Endothelial cell of umbilical vein (primary cell): ENCODE measurements around the gene RNGTT. TPM values are rescaled to one million over a fixed set of nuclear protein-coding genes. Genes with fewer than 3 reads are reported as not detected.

Source experiments
- BruUV-seq: library from RNA; stranded (reverse); fragments of 400-500 nt; replicated peaks from 2 replicates; lab custom pipeline; 2021; lab: Mats Ljungman, UMichigan
- CTCF ChIA-PET: fragments of 300-600, 350-600 bp; sonication (Branson Sonifier 250); formaldehyde crosslinking; loops from one replicate; lab custom pipeline; 2021; ENCODE audit warnings: antibody characterized with exemption, inconsistent platforms; lab: Charles Lee
- POLR2A ChIA-PET: fragments of 300-600, 350-600 bp; sonication (Branson Sonifier 250); formaldehyde crosslinking; loops from one replicate; lab custom pipeline; 2021; ENCODE audit warnings: antibody characterized with exemption, inconsistent platforms; lab: Charles Lee
- DNase-seq: peaks from one replicate; pipeline ENCODE4 v3.0.0-alpha.2; 2011; ENCODE audit warnings: low read depth, low spot score
- FAIRE-seq: peaks from 2 replicates; lab custom pipeline; 2011; peaks lifted over from hg19 to GRCh38; lab: Jason Lieb, UNC
- H2AFZ ChIP-seq: 2 replicates; pipeline ENCODE4 v1.6.0; 2012; ENCODE audit warnings: low read depth, low read length, control low read depth, inconsistent platforms
- H3K27ac ChIP-seq: 2 replicates; pipeline ENCODE4 v1.5.1; 2011; ENCODE audit warnings: low read depth, mild to moderate bottlenecking, control low read depth, low read length, moderate library complexity; ENCODE audit not compliant: insufficient read depth
- H3K27me3 ChIP-seq, 2 experiments: 2 replicates each; pipeline versions ENCODE4 v1.6.0 to v1.6.1; 2011; ENCODE audit warnings: low read length in 2 of 2, mixed read lengths in 1 of 2; ENCODE audit not compliant: control insufficient read depth in 2 of 2, insufficient read depth in 2 of 2
- H3K36me3 ChIP-seq, 2 experiments: 2 replicates in 1 of 2; 3 replicates in 1 of 2; pipeline ENCODE4 v1.5.1; 2011; ENCODE audit warnings: low read length in 2 of 2, mild to moderate bottlenecking in 1 of 2, moderate library complexity in 1 of 2; ENCODE audit not compliant: control insufficient read depth in 2 of 2, insufficient read depth in 2 of 2; ENCODE audit errors: extremely low read depth in 1 of 2
- H3K4me1 ChIP-seq: 3 replicates; pipeline ENCODE4 v1.5.1; 2011; ENCODE audit warnings: mild to moderate bottlenecking, low read length; ENCODE audit not compliant: control insufficient read depth, insufficient read depth; ENCODE audit errors: extremely low read depth
- H3K4me2 ChIP-seq: 2 replicates; pipeline ENCODE4 v1.6.1; 2011; ENCODE audit warnings: low read length, control low read depth, mixed read lengths; ENCODE audit not compliant: insufficient read depth
- H3K4me3 ChIP-seq, 3 experiments: fragments of 200-600 bp in 1 of 3; sonication (generic), shearing (Covaris generic) in 1 of 3; replicated peaks in 1 of 3; 2 replicates each; pipeline ENCODE4 v1.5.1; 2011 to 2016; ENCODE audit warnings: control low read depth in 3 of 3, low read length in 3 of 3, mild to moderate bottlenecking in 2 of 3, inconsistent platforms in 1 of 3, low read depth in 1 of 3, moderate library complexity in 1 of 3; ENCODE audit not compliant: insufficient read depth in 1 of 3
- H3K79me2 ChIP-seq: 2 replicates; pipeline ENCODE4 v1.6.0; 2012; ENCODE audit warnings: low read length, inconsistent platforms; ENCODE audit not compliant: control insufficient read depth, insufficient read depth
- H3K9ac ChIP-seq: replicated peaks from 2 replicates; pipeline ENCODE3; 2011; ENCODE audit warnings: low read length, control low read depth; ENCODE audit not compliant: insufficient read depth; ENCODE audit errors: extremely low read depth
- H3K9me1 ChIP-seq: replicated peaks from 3 replicates; pipeline ENCODE4 v1.6.0; 2011; ENCODE audit warnings: mild to moderate bottlenecking, low read length; ENCODE audit not compliant: control insufficient read depth, insufficient read depth; ENCODE audit errors: extremely low read depth
- H3K9me3 ChIP-seq: replicated peaks from 2 replicates; pipeline ENCODE4 v1.5.1; 2012; ENCODE audit warnings: low read length, inconsistent platforms; ENCODE audit not compliant: control insufficient read depth, insufficient read depth
- H4K20me1 ChIP-seq: replicated peaks from 2 replicates; pipeline ENCODE3; 2011; ENCODE audit warnings: mild to moderate bottlenecking, low read length; ENCODE audit not compliant: control insufficient read depth, insufficient read depth; ENCODE audit errors: extremely low read depth
- CTCF ChIP-seq, 2 donors: IDR thresholded peaks; 1 replicate in 1 of 2; 2 replicates in 1 of 2; pipeline ENCODE4 v1.5.1; 2011; ENCODE audit warnings: low read length in 2 of 2, mild to moderate bottlenecking in 2 of 2, moderate library complexity in 2 of 2, control low read depth in 1 of 2, inconsistent platforms in 1 of 2, low read depth in 1 of 2; ENCODE audit not compliant: insufficient read depth in 1 of 2; ENCODE audit errors: extremely low read depth in 1 of 2
- EZH2 ChIP-seq: IDR thresholded peaks from 2 replicates; pipeline ENCODE4 v1.6.1; 2012; ENCODE audit warnings: borderline replicate concordance, low read depth, mild to moderate bottlenecking, moderate library complexity, low read length, inconsistent platforms; ENCODE audit not compliant: severe bottlenecking
- FOS ChIP-seq: IDR thresholded peaks from 2 replicates; pipeline ENCODE4 v1.6.1; 2011; ENCODE audit warnings: mild to moderate bottlenecking, low read length, moderate library complexity, borderline replicate concordance; ENCODE audit not compliant: insufficient read depth
- GATA2 ChIP-seq: IDR thresholded peaks from 2 replicates; pipeline ENCODE4 v1.7.0; 2011; ENCODE audit warnings: low read depth, mild to moderate bottlenecking, moderate library complexity, mixed read lengths, low read length; ENCODE audit not compliant: insufficient read length, insufficient read depth
- JUN ChIP-seq: IDR thresholded peaks from 2 replicates; pipeline ENCODE4 v1.6.1; 2011; ENCODE audit warnings: borderline replicate concordance, low read depth; ENCODE audit not compliant: insufficient read length, insufficient read depth
- MAX ChIP-seq: IDR thresholded peaks from 2 replicates; pipeline ENCODE4 v1.6.1; 2011; ENCODE audit not compliant: insufficient read depth, insufficient read length
- MYC ChIP-seq: IDR thresholded peaks from one replicate; pipeline ENCODE4 v1.6.1; 2011; ENCODE audit warnings: mild to moderate bottlenecking, low read depth, low read length
- POLR2A ChIP-seq: IDR thresholded peaks from 2 replicates; pipeline ENCODE4 v1.6.1; 2012; ENCODE audit warnings: low read depth, mild to moderate bottlenecking, control low read depth, low read length
- POLR2AphosphoS5 ChIP-seq: IDR thresholded peaks from 2 replicates; pipeline ENCODE4 v1.6.1; 2012; ENCODE audit warnings: low read depth, mild to moderate bottlenecking, control low read depth, low read length, moderate library complexity; ENCODE audit not compliant: insufficient read depth
- dilution Hi-C: fragments of 300-500 bp; cut with MboI; formaldehyde crosslinking; loops from one replicate; pipeline ENCODE4 v1.15.0; 2019; ENCODE audit warnings: low sequenced_read_pairs; ENCODE audit not compliant: extremely low pct_ligation_motif_present
- intact Hi-C: fragments of 100-400 bp; cut with micrococcal nuclease; formaldehyde crosslinking; loops from one replicate; pipeline ENCODE4 v1.10.0; 2022
- polyA plus RNA-seq, 4 experiments: library from polyadenylated mRNA; depleted of rRNA in 3 of 4; stranded (reverse) in 3 of 4; unstranded in 1 of 4; fragments of >200 nt; gene quantifications; 2 replicates each; pipeline versions ENCODE4 v1.2.1 to v1.2.3, GENCODE V29; 2011 to 2012; ENCODE audit warnings: missing spikeins in 1 of 4
- total RNA-seq: library from RNA; stranded (reverse); gene quantifications from 2 replicates; pipeline ENCODE4 v1.2.3, GENCODE V29; 2021

Gene RNGTT
- total and polyA plus RNA-seq, 2 donors (not counting 3 experiments of a cell fraction or from before 2014, with no cell fraction given) = 2.1 to 13.1 TPM

- TF ChIP-seq CTCF (IDR thresholded peaks at IDR 0.05; ENCODE audit: extremely low read depth in 1 of 2, insufficient read depth in 1 of 2, low read depth in 1 of 2, low read length in 2 of 2) = no peak
- TF ChIP-seq MAX = no peak
- TF ChIP-seq POLR2AphosphoS5 = no peak
- TF ChIP-seq POLR2A = no peak
- TF ChIP-seq GATA2 = no peak
- TF ChIP-seq EZH2 = no peak
- no peak for TF ChIP-seq JUN
- TF ChIP-seq MYC = no peak
- no peak for TF ChIP-seq FOS
- CTCF ChIA-PET = interaction anchor here (0.6 kb wide), 1 partner anchor 52 kb away, joined by 3 read pairs; no protein-coding TSS in a partner anchor
- dilution Hi-C loops = no loop called here
Observed at GRCh38 chr6:88650979-88651378, 312.4 kb downstream of the RNGTT start.

More at GRCh38 chr6:88650979-88651378, 312.4 kb downstream of the RNGTT start:
- Histone ChIP-seq H3K36me3 (no peaks in the 10 kb centered on the region), H3K9me3 (no peaks in the 10 kb centered on the region), H3K27me3 (no peaks in the 10 kb centered on the region), H4K20me1 (no peaks in the 10 kb centered on the region), H3K4me1 (no peaks in the 10 kb centered on the region), H3K4me2 (no peak overlapping the region), H2AFZ (no peak overlapping the region), H3K4me3 (no peak overlapping the region), H3K79me2 (no peaks in the 10 kb centered on the region), H3K9me1 (no peaks in the 10 kb centered on the region), H3K9ac (no peak overlapping the region), H3K27ac (no peak overlapping the region)
- FAIRE-seq = no peak
- intact Hi-C loops = no loop called here
- POLR2A ChIA-PET = no interaction called here
- no TSS peak for BruUV-seq
- DNase-seq = no peak
